ENCODE data around the gene LDLRAD4.
"Not testable (repeated sequence)": the region's sequence is repeated elsewhere in the genome, so short reads cannot be mapped to it uniquely, and the experiment has no call there.

DNA sequence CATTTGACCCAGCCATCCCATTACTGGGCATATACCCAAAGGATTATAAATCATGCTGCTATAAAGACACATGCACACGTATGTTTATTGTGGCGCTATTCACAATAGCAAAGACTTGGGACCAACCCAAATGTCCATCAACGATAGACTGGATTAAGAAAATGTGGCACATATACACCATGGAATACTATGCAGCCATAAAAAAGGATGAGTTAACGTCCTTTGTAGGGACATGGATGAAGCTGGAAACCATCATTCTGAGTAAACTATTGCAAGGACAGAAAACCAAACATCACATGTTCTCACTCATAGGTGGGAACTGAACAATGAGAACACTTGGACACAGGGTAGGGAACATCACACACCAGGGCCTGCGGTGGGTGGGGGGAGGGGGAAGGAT lies 476.8 kb downstream of the LDLRAD4 start:
- TF ChIP-seq EZH2 (IDR thresholded peaks at IDR 0.05; ENCODE audit: borderline replicate concordance, insufficient read depth, low read depth, low read length, poor library complexity, severe bottlenecking) = not testable (repeated sequence)
- TF ChIP-seq, protein P1, sequence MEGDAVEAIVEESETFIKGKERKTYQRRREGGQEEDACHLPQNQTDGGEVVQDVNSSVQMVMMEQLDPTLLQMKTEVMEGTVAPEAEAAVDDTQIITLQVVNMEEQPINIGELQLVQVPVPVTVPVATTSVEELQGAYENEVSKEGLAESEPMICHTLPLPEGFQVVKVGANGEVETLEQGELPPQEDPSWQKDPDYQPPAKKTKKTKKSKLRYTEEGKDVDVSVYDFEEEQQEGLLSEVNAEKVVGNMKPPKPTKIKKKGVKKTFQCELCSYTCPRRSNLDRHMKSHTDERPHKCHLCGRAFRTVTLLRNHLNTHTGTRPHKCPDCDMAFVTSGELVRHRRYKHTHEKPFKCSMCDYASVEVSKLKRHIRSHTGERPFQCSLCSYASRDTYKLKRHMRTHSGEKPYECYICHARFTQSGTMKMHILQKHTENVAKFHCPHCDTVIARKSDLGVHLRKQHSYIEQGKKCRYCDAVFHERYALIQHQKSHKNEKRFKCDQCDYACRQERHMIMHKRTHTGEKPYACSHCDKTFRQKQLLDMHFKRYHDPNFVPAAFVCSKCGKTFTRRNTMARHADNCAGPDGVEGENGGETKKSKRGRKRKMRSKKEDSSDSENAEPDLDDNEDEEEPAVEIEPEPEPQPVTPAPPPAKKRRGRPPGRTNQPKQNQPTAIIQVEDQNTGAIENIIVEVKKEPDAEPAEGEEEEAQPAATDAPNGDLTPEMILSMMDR (IDR thresholded peaks at IDR 0.05) = not testable (repeated sequence)
